HCT116 (cell line): ENCODE results near the gene MACIR. TPM values are rescaled to one million over a fixed set of nuclear protein-coding genes. Genes with fewer than 3 reads are reported as not detected.

Source experiments
- ATAC-seq: fragments of 200-7000 bp; cut with Tn5 transposase; 2 replicates; pipeline ENCODE4 v1.9.1; 2020; ENCODE audit warnings: mild to moderate bottlenecking, moderate library complexity
- BruUV-seq: library from RNA; stranded (reverse); fragments of 400-500 nt; replicated peaks from 2 replicates; lab custom pipeline; 2021; lab: Mats Ljungman, UMichigan
- CTCF ChIA-PET: fragments of 300-600 bp; sonication (Branson Sonifier 250); formaldehyde crosslinking; loops from one replicate; lab custom pipeline; 2021; ENCODE audit warnings: antibody characterized with exemption; lab: Charles Lee
- POLR2A ChIA-PET: fragments of 300-600, 350-600 bp; sonication (Branson Sonifier 250); formaldehyde crosslinking; loops from one replicate; lab custom pipeline; 2021; ENCODE audit warnings: antibody characterized with exemption; lab: Charles Lee
- RAD21 ChIA-PET, 2 experiments: fragments of 300-600 bp; sonication (Branson Sonifier 250); formaldehyde crosslinking; loops; one replicate each; lab custom pipeline; 2023; ENCODE audit warnings: low total read pairs in 2 of 2; ENCODE audit not compliant: uncharacterized antibody in 2 of 2, unreplicated experiment in 2 of 2, low non-redundant PET in 1 of 2; lab: Charles Lee
- DNase-seq: peaks from one replicate; pipeline ENCODE4 v3.0.0-alpha.2; 2010; ENCODE audit warnings: low read depth, low spot score
- H2AFZ ChIP-seq: fragments of 200-600 bp; shearing (Covaris generic), sonication (generic); 2 replicates; pipeline ENCODE4 v1.6.1; 2017; ENCODE audit warnings: low read depth, mixed run types, mixed read lengths, antibody characterized with exemption, low read length; ENCODE audit not compliant: poor library complexity, severe bottlenecking
- H3K27ac ChIP-seq: 2 replicates; pipeline ENCODE4 v1.5.1; 2012; ENCODE audit warnings: low read depth, low read length
- H3K27me3 ChIP-seq: fragments of 200-600 bp; sonication (generic); 2 replicates; pipeline ENCODE4 v1.6.1; 2016; ENCODE audit warnings: mixed run types, low read length, mixed read lengths; ENCODE audit not compliant: insufficient read depth
- H3K36me3 ChIP-seq, 2 experiments: fragments of 200-500 bp in 1 of 2; fragments of 200-600 bp in 1 of 2; sonication (Bioruptor generic) in 1 of 2; sonication (generic) in 1 of 2; 2 replicates each; pipeline versions ENCODE4 v1.5.1 to v1.6.1; 2014 to 2016; ENCODE audit warnings: low read length in 2 of 2, inconsistent platforms in 1 of 2, mixed read lengths in 1 of 2, mixed run types in 1 of 2; ENCODE audit not compliant: insufficient read depth in 2 of 2, control insufficient read depth in 1 of 2
- H3K4me1 ChIP-seq, 2 experiments: fragments of 200-600 bp in 1 of 2; sonication (generic) in 1 of 2; 2 replicates each; pipeline versions ENCODE4 v1.5.1 to v1.6.1; 2012 to 2017; ENCODE audit warnings: low read length in 2 of 2, inconsistent platforms in 1 of 2, mild to moderate bottlenecking in 1 of 2, mixed read lengths in 1 of 2, mixed run types in 1 of 2, moderate library complexity in 1 of 2; ENCODE audit not compliant: insufficient read depth in 2 of 2, control insufficient read depth in 1 of 2
- H3K4me2 ChIP-seq: fragments of 200-600 bp; sonication (generic); 2 replicates; pipeline ENCODE4 v1.6.1; 2017; ENCODE audit warnings: mixed run types, low read length, mixed read lengths
- H3K4me3 ChIP-seq, 2 experiments: fragments of 200-600 bp in 1 of 2; sonication (generic) in 1 of 2; replicated peaks in 1 of 2; 2 replicates each; pipeline ENCODE4 v1.5.1; 2011 to 2016; ENCODE audit warnings: low read length in 2 of 2, control low read depth in 1 of 2, low read depth in 1 of 2, mild to moderate bottlenecking in 1 of 2, mixed read lengths in 1 of 2, mixed run types in 1 of 2
- H3K79me2 ChIP-seq: fragments of 200-600 bp; sonication (generic); 2 replicates; pipeline ENCODE4 v1.6.1; 2017; ENCODE audit warnings: mild to moderate bottlenecking, mixed run types, low read length, moderate library complexity, mixed read lengths; ENCODE audit not compliant: insufficient read depth
- H3K9ac ChIP-seq: fragments of 200-600 bp; sonication (generic); 2 replicates; pipeline ENCODE4 v1.6.1; 2016; ENCODE audit warnings: low read length, mixed read lengths
- H3K9me2 ChIP-seq: fragments of 200-600 bp; sonication (generic), shearing (Covaris generic); 2 replicates; pipeline ENCODE4 v1.6.1; 2017; ENCODE audit warnings: mixed run types, mild to moderate bottlenecking, moderate library complexity; ENCODE audit not compliant: insufficient read depth
- H3K9me3 ChIP-seq, 2 experiments: fragments of 200-500 bp in 1 of 2; fragments of 200-600 bp in 1 of 2; sonication (Bioruptor generic) in 1 of 2; sonication (generic) in 1 of 2; 2 replicates each; pipeline ENCODE4 v1.6.1; 2014 to 2017; ENCODE audit warnings: low read length in 2 of 2, mixed read lengths in 2 of 2, inconsistent platforms in 1 of 2, low read depth in 1 of 2, mild to moderate bottlenecking in 1 of 2, mixed run types in 1 of 2, moderate library complexity in 1 of 2; ENCODE audit not compliant: control insufficient read depth in 1 of 2, insufficient read depth in 1 of 2
- H4K20me1 ChIP-seq: fragments of 200-600 bp; sonication (generic), shearing (Covaris generic); 2 replicates; pipeline ENCODE4 v1.6.1; 2017; ENCODE audit warnings: mixed run types, mild to moderate bottlenecking, moderate library complexity; ENCODE audit not compliant: insufficient read depth
- ATF3 ChIP-seq: IDR thresholded peaks from 2 replicates; pipeline ENCODE4 v1.6.1; 2012
- CBX3 ChIP-seq: IDR thresholded peaks from 2 replicates; pipeline ENCODE4 v1.6.1; 2012; ENCODE audit warnings: low read depth
- CEBPB ChIP-seq: IDR thresholded peaks from 2 replicates; pipeline ENCODE4 v1.6.1; 2012; ENCODE audit warnings: low read depth
- CTCF ChIP-seq, 3 experiments: fragments of 200-600 bp in 1 of 3; sonication (generic) in 1 of 3; IDR thresholded peaks in 2 of 3; conservative IDR thresholded peaks in 1 of 3; 2 replicates each; pipeline ENCODE4 v1.5.1; 2012 to 2017; ENCODE audit warnings: low read depth in 2 of 3, low read length in 2 of 3, antibody characterized with exemption in 1 of 3, borderline replicate concordance in 1 of 3, control low read depth in 1 of 3, mild to moderate bottlenecking in 1 of 3, mixed read lengths in 1 of 3, mixed run types in 1 of 3, moderate library complexity in 1 of 3; ENCODE audit not compliant: insufficient read depth in 1 of 3
- EGR1 ChIP-seq: IDR thresholded peaks from 2 replicates; pipeline ENCODE4 v1.6.1; 2012; ENCODE audit warnings: low read depth
- EZH2 ChIP-seq: fragments of 200-600 bp; sonication (generic); IDR thresholded peaks from 2 replicates; pipeline ENCODE4 v1.6.1; 2017; ENCODE audit warnings: antibody characterized with exemption, mixed run types
- EZH2phosphoT487 ChIP-seq: fragments of 200-600 bp; IDR thresholded peaks from 2 replicates; pipeline ENCODE4 v1.6.1; 2018; ENCODE audit warnings: antibody characterized with exemption, borderline replicate concordance
- FOSL1 ChIP-seq: IDR thresholded peaks from 2 replicates; pipeline ENCODE4 v1.6.1; 2012; ENCODE audit warnings: low read depth
- POLR2AphosphoS5 ChIP-seq: IDR thresholded peaks from 2 replicates; pipeline ENCODE4 v1.6.1; 2011; ENCODE audit warnings: mild to moderate bottlenecking, low read depth, low read length, moderate library complexity
- RAD21 ChIP-seq: IDR thresholded peaks from 2 replicates; pipeline ENCODE4 v1.6.1; 2012; ENCODE audit warnings: low read depth, mild to moderate bottlenecking
- SIN3A ChIP-seq: IDR thresholded peaks from 2 replicates; pipeline ENCODE4 v1.6.1; 2012; ENCODE audit warnings: low read depth
- SRF ChIP-seq: IDR thresholded peaks from 2 replicates; pipeline ENCODE4 v1.6.1; 2012; ENCODE audit warnings: low read depth
- TCF7L2 ChIP-seq: IDR thresholded peaks from 2 replicates; pipeline ENCODE4 v1.7.0; 2011; ENCODE audit warnings: borderline replicate concordance, inconsistent platforms; ENCODE audit not compliant: insufficient read depth, insufficient read length; ENCODE audit errors: extremely low read depth
- YY1 ChIP-seq: IDR thresholded peaks from 2 replicates; pipeline ENCODE4 v1.6.1; 2011; ENCODE audit warnings: low read length, low read depth, moderate library complexity, mild to moderate bottlenecking; ENCODE audit not compliant: insufficient replicate concordance; ENCODE audit errors: extremely low read depth
- ZBTB33 ChIP-seq: IDR thresholded peaks from 2 replicates; pipeline ENCODE4 v1.6.1; 2011; ENCODE audit warnings: mild to moderate bottlenecking, low read length, moderate library complexity; ENCODE audit not compliant: insufficient replicate concordance; ENCODE audit errors: extremely low read depth
- ZNF274 ChIP-seq: fragments of 200-500 bp; sonication (Bioruptor generic); IDR thresholded peaks from 2 replicates; pipeline ENCODE4 v1.6.1; 2014; ENCODE audit warnings: mild to moderate bottlenecking, low read depth, low read length, inconsistent platforms
- intact Hi-C: fragments of 100-400 bp; cut with micrococcal nuclease; formaldehyde crosslinking; loops from 2 replicates; pipeline ENCODE4 v1.10.0; 2022
- total RNA-seq: library from RNA; stranded (reverse); gene quantifications from one replicate; pipeline ENCODE4 v1.2.1, GENCODE V29; 2021; ENCODE audit not compliant: unreplicated experiment

The MACIR gene
- total RNA-seq, 1 experiment from 2014 or later = 10.4 TPM

- TF ChIP-seq CTCF (IDR thresholded peaks at IDR 0.05 in 2 of 3, conservative IDR thresholded peaks at IDR 0.05 in 1 of 3; ENCODE audit: borderline replicate concordance in 1 of 3, insufficient read depth in 1 of 3, low read depth in 2 of 3, low read length in 2 of 3) (no peak), EGR1 (no peak), SIN3A (no peak), ATF3 (no peak), EZH2 (no peak), YY1 (no peak), RAD21 (no peak), CBX3 (no peak)
These were observed 13.2 kb downstream of the MACIR start (continued) for GRCh38 chr5:103271570-103272289.

- RAD21 ChIA-PET = no interaction called here
- H3K36me3 ChIP-seq = no peaks in the 10 kb centered on the region
These were observed 13.8 kb downstream of the MACIR start for GRCh38 chr5:103272377-103272776.

More at GRCh38 chr5:103272377-103272776, 13.8 kb downstream of the MACIR start:
- no peaks in the 10 kb centered on the region for H3K9me3 ChIP-seq
- no peaks in the 10 kb centered on the region for H3K27me3 ChIP-seq
- ChIA-PET POLR2A (no interaction called here), CTCF (no interaction called here)
- ATAC-seq (no peak), DNase-seq (no peak)
- peaks cover 4 to 9% of the 10 kb centered on the region in 2 experiments for H3K4me1 ChIP-seq
- peaks cover 39% of the 10 kb centered on the region for H3K79me2 ChIP-seq
- H2AFZ ChIP-seq = no peak overlapping the region
- H3K27ac ChIP-seq = no peak overlapping the region
- H4K20me1 ChIP-seq = no peaks in the 10 kb centered on the region
- H3K4me2 ChIP-seq = no peak overlapping the region
- H3K9me2 ChIP-seq = no peaks in the 10 kb centered on the region
- intact Hi-C loops = no loop called here
- BruUV-seq = no TSS peak
- no peak overlapping the region for H3K9ac ChIP-seq
- no peak overlapping the region for H3K4me3 ChIP-seq
- TF ChIP-seq ZNF274 (no peak), ZBTB33 (no peak), RAD21 (no peak), TCF7L2 (no peak), EGR1 (no peak), CEBPB (no peak), EZH2 (no peak), FOSL1 (no peak), EZH2phosphoT487 (no peak), SRF (no peak), CBX3 (no peak), POLR2AphosphoS5 (no peak)
